SHP77 (cell line): ENCODE measurements around the gene SLC22A23.

ENCODE experiments used
- DNase-seq, 2 experiments: peaks; one replicate each; lab custom pipeline; 2025; lab: John Stamatoyannopoulos, UW

SLC22A23 gene

DNA sequence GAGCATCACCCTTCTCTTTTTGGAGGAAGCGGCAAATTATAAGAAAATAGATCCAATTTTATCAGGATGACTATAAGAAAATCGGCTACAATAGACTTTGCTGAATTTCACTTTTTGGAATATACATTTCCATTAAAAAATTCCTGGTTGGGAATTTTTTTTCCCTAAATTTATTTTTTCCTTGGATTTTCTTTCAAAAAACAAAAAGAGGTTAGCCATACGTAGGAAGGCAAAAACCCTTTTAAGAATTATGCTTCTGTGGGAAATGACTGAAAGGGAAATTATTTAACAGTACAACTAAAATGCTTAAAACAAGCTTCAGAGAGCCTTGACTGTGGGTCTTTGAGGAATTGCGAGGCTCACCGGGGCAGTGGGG is 86.9 kb downstream of the SLC22A23 start:
- no peak for DNase-seq

DNA sequence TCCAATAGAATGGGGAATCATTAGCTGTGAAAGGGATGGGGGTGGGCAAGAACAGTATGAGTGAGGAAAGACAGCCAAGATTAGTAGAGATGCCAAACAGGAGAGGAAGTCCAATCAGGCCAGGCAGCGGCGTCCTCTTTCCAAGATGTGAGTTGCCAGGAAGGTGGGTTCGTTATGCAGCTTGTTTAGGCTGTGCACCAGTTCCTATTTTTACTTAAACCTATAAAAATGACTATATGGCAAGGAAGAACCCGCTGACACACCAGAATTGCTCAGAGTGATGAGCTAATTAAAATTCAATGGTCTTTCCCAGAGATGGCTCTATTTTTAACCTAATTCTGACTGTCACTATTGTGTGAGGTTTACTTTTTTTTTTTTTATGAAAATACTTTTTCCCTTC is 88.2 kb downstream of the SLC22A23 start:
- no peak for DNase-seq

GRCh38 chr6:3367630-3368029 is 89.2 kb downstream of the SLC22A23 start:
- no peak for DNase-seq

- DNase-seq, result no peak
Observed at GRCh38 chr6:3366596-3367413, 90.0 kb downstream of the SLC22A23 start.

DNA sequence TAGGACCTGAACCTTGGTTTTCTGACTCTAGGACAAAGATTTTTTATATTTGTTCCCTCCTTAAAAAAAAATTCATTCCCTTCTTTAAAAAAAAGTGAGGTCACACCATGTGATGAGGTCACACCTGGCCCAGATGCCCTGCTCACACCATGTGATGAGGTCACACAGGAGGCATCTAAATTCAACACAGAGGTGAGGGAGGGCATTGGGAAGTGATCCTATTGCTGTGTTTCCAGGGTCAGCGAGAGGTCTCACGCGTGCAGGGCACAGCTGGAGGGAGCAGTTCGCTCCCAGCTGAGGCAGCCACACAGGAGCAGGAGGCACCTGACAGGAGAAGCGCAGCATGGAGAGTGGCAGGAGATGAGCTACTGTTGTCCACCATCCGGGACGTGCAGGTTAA is 92.5 kb downstream of the SLC22A23 start:
- DNase-seq, result no peak

DNA sequence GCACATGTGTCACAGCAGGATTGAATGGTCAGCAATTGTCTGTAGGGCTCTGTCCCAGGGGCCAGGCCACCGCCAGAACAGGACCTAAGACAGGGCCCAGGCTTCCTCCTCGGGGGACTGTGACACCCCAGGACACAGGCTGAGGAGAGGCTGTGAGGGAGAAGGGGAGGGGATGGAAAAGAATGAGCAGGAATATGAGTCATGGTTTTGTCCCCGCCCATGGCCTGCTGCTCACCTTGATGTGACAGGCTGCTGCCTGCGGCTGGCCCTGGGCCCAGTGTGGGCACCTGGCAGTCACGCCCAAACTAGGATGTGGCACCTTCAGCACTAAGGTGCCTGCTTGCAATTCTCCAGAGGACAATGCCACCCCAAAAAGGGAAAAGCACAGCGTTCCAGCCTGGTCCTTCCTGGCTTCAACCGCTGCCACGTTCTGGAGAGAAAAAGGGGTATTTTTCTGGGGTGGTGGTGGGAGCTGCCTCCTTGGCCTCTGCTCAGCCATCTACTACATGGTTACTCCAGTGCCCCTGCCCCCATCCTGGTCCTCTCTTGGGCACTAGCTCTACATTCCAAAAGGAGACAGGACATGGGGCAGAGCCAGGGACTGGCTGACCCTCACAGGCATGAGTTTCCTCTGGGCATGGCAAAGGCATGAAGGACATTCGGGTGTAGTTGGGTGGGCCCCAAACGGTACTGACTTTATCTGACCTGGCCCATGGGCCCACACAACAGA is 93.4 kb downstream of the SLC22A23 start:
- DNase-seq, result peak in 1 of 2 experiments; percentile 49

GRCh38 chr6:3361312-3362037 is 95.4 kb downstream of the SLC22A23 start:
- no peak for DNase-seq

- DNase-seq, result no peak
Observed at GRCh38 chr6:3360727-3361045, 96.2 kb downstream of the SLC22A23 start.

DNA sequence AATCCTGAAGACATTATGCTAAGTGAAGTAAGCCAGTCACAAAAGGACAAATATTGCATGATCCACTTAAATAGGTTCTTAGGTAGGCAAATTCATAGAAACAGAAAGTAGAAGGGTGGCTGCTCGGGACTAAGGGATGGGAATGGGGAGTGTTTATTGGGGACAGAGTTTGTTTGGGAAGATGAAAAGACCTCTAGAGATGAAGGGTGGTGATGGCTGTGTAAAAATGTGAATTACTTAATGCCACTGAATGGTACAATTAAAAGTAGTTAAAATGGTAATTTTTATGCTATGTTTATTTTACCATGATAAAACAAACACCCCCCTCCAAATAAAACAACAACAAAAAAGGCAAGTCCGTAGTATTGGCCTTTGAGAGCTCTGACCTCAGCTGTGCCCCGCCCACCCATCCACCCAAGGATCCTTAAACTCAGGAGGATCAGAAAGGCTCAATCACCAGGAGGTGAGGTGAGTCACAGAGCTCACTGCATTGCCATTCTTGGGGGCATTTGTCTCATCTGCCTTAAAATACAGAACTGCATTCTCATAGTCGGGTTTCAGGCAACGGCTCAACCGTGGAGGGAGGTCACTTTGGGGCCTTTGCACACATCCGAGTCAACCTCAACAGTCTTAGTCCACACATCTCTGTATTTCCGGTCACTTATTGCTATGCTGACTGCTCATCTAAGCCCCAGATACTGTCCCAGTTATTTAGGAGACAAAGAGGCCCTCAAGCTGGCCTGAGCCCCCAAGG is 96.7 kb downstream of the SLC22A23 start:
- DNase-seq, result no peak

DNA sequence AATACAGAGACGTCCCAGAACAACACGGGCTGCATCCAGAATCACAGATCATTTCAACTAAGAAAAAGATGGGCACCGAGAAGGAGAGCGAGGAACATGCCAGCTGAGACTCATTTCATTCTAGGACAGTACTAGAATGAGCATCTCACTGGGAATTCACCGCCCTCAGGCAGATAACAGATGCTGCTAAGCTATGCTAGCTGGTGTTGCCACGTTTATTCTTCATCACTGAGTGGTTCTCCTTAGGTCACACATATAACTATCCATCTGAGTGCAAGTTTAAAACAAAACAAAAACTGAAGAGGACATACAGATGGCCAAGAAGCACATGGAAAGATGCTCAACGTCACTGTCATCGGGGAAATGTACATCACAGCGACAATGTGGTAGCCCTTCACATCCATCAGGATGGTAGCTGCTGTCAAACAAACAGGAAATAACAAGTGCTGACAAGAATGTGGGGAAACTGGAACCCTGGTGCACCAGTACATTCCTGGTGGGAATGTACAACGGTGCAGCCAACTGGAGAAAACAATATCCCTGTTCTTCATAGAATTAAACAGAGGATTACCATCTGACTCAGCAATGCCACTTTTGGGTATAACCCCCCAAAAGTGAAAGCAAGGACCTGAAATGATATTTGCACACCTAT is 97.6 kb downstream of the SLC22A23 start:
- DNase-seq, result no peak

DNA sequence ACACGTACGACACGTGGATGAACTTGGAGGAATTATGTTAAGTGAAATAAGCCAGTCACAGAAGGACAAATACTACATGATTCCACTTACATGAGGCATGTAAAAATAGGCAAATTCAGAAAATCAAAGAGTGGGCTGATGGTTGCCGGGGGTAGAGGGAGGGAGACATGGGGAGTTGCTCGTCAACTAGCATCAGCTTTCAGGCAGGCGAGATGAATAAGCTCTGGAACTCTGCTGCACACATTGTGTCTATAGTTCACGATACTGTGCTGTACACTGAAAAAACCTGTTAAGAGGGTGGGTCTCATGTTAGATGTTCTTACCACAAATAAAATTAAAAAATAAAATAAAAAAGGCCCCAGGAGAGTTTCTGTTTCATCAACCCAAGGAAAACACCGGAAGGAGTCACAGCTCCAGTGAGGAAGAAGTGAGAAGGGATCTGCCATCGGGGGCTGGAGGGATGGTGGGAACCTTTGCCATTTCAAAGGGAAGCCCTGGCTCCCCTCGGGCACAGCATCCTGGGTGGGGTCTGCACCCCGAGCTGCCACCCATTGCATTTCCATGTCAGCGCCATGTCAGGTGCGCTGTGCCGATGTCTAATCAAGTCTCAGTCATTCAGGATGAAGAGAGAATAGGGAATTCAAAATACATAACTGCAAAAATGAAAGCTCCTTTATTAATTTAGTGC is 98.3 kb downstream of the SLC22A23 start:
- DNase-seq, result no peak

DNA sequence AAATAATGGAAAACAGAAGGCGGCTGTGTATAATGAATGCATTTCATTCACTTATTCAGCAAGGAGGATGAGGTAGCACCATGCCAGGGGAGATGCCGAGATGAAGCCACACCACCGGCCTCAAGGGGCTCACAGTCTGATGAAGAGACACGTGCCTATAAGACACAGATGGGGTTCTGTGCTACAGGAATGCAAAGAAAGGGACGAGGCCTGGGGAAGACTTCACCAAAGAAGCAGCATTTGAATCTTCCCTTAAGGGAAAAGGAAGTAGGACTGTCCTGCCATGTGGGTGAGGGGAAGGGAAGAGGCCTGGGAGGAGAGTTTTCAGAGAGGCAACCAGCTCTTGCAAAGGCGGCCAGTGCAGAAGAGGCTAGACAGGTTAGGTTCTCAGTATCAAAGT is 99.2 kb downstream of the SLC22A23 start:
- no peak for DNase-seq

DNA sequence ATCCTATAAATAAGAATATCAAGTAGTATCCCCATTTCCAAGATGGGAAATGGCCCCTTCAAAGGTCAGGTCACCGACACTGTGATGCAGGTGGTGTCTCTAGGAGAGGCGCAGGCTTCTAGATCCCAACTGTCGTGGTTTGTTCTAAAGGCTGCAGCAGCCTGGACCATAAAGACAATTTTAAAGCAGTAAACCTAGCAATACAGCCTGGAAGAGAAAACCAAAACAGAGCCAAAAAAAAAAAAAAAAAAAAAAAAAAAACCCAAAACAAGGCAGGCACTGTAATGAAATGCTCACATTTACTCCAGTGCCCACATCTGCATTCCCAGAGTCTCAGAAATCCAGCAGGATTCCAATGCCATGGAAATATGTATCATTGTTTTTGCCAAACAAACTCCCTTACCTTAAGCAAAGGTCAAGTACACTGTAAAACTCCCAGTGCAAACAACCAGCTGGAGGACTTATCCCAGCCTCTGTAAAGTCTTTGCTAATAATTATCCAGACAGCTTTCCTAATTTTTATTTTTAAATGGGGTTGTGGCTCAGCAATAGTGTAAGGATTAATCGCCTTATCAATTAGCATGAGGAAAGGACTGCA is 99.9 kb downstream of the SLC22A23 start:
- peak in 1 of 2 experiments; percentile 56 for DNase-seq

GRCh38 chr6:3356056-3356823 is 100.6 kb downstream of the SLC22A23 start:
- DNase-seq, result peak; percentile 46 to 71

DNA sequence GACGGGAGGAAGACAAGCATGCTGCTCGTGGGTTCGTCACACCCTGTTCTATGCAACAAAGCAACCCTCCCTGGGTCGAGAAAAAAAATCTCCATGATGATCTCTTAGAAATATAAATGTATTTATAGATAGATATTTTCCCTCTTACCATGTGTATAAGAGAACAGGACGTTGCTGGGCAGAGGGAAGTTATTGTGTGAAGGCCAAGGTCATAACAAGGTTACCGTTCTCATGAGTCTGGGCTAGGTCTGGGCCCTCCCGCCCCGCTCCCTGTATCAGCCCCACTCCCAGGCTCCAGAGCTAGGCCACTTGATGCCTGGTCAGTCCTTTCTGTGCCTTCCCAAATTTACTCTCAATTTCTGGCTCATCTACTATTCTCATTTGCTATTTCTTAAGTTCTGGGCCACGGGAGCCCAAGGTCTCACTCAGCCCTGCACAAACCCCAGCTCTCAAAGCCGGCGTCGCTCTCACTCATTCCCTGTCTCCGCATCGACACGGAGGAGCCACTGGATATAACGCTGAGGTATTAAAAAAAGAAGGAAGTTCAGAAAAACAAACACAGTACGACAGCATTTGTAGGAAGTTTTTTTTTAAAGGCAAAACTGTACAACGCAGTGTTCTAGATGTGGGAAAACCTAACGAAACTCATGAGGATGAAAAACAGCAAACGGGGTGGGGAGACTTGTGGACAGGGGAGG is 101.3 kb downstream of the SLC22A23 start:
- peak in 1 of 2 experiments; percentile 53 for DNase-seq

- DNase-seq, result no peak
Observed at GRCh38 chr6:3355011-3355357, 101.9 kb downstream of the SLC22A23 start.

- no peak for DNase-seq
Observed at GRCh38 chr6:3353939-3354338, 102.9 kb downstream of the SLC22A23 start.

GRCh38 chr6:3353213-3353903 is 103.5 kb downstream of the SLC22A23 start:
- no peak for DNase-seq

- DNase-seq, result no peak
Observed at GRCh38 chr6:3352678-3353077, 104.2 kb downstream of the SLC22A23 start.
